ENCODE results near the gene AGAP2. TPM values are rescaled to one million over a fixed set of nuclear protein-coding genes. Genes with fewer than 3 reads are reported as not detected.

The AGAP2 gene
- total and polyA plus RNA-seq, 9 of the 15 experiments (the other 6 are each of a cell fraction or from before 2014, with no cell fraction given) = 0.04 to 0.77 (median 0.28) TPM; not detected in 1

- TF ChIP-seq, protein P1, sequence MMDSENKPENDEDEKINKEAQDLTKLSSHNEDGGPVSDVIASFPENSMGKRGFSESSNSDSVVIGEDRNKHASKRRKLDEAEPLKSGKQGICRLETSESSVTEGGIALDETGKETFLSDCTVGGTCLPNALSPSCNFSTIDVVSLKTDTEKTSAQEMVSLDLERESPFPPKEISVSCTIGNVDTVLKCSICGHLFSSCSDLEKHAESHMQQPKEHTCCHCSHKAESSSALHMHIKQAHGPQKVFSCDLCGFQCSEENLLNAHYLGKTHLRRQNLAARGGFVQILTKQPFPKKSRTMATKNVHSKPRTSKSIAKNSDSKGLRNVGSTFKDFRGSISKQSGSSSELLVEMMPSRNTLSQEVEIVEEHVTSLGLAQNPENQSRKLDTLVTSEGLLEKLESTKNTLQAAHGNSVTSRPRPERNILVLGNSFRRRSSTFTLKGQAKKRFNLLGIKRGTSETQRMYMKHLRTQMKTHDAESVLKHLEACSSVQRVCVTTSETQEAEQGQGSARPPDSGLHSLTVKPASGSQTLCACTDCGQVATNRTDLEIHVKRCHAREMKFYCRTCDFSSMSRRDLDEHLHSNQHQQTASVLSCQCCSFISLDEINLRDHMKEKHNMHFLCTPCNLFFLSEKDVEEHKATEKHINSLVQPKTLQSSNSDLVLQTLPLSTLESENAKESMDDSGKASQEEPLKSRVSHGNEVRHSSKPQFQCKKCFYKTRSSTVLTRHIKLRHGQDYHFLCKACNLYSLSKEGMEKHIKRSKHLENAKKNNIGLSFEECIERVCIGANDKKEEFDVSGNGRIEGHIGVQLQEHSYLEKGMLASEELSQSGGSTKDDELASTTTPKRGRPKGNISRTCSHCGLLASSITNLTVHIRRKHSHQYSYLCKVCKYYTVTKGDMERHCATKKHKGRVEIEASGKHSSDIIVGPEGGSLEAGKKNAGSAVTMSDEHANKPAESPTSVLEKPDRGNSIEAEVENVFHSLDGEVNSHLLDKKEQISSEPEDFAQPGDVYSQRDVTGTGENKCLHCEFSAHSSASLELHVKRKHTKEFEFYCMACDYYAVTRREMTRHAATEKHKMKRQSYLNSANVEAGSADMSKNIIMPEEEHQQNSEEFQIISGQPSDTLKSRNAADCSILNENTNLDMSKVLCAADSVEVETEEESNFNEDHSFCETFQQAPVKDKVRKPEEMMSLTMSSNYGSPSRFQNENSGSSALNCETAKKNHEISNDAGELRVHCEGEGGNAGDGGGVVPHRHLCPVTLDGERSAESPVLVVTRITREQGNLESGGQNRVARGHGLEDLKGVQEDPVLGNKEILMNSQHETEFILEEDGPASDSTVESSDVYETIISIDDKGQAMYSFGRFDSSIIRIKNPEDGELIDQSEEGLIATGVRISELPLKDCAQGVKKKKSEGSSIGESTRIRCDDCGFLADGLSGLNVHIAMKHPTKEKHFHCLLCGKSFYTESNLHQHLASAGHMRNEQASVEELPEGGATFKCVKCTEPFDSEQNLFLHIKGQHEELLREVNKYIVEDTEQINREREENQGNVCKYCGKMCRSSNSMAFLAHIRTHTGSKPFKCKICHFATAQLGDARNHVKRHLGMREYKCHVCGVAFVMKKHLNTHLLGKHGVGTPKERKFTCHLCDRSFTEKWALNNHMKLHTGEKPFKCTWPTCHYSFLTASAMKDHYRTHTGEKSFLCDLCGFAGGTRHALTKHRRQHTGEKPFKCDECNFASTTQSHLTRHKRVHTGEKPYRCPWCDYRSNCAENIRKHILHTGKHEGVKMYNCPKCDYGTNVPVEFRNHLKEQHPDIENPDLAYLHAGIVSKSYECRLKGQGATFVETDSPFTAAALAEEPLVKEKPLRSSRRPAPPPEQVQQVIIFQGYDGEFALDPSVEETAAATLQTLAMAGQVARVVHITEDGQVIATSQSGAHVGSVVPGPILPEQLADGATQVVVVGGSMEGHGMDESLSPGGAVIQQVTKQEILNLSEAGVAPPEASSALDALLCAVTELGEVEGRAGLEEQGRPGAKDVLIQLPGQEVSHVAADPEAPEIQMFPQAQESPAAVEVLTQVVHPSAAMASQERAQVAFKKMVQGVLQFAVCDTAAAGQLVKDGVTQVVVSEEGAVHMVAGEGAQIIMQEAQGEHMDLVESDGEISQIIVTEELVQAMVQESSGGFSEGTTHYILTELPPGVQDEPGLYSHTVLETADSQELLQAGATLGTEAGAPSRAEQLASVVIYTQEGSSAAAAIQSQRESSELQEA (IDR thresholded peaks at IDR 0.05; ENCODE audit: low read depth) = no peak
- TF ChIP-seq THRAP3 (IDR thresholded peaks at IDR 0.05; ENCODE audit: borderline replicate concordance) (no peak), ETS1 (conservative IDR thresholded peaks at IDR 0.05; ENCODE audit: control insufficient read depth, low read depth, low read length) (peak; percentile 60), FUS (optimal IDR thresholded peaks at IDR 0.05; ENCODE audit: low read depth, low read length) (no peak), SIX5 (IDR thresholded peaks at IDR 0.05; ENCODE audit: borderline replicate concordance in 1 of 2, insufficient read depth in 1 of 2, low read depth in 1 of 2, low read length in 2 of 2) (no peak), CXXC5 (CRISPR knock-in tag; IDR thresholded peaks at IDR 0.05) (peak; percentile 99), RNF2 (IDR thresholded peaks at IDR 0.05) (peak; percentile 54; the same call in 1 of the 2 replicates), POLR2A (conservative IDR thresholded peaks at IDR 0.05) (peak; percentile 97), GTF2F1 (IDR thresholded peaks at IDR 0.05; ENCODE audit: low read depth, low read length) (peak; percentile 66), RFX1 (IDR thresholded peaks at IDR 0.05) (no peak), PML (IDR thresholded peaks at IDR 0.05; ENCODE audit: low read length) (peak; percentile 65; the same call in 1 of the 2 replicates), CTBP1 (IDR thresholded peaks at IDR 0.05; ENCODE audit: borderline replicate concordance) (peak; percentile 80), COPS2 (conservative IDR thresholded peaks at IDR 0.05) (no peak), ZNF143 (CRISPR knock-in tag; IDR thresholded peaks at IDR 0.05) (no peak), ZKSCAN1 (IDR thresholded peaks at IDR 0.05; ENCODE audit: low read depth, low read length) (peak; percentile 32; the same call in 1 of the 2 replicates), SIN3A (IDR thresholded peaks at IDR 0.05; ENCODE audit: borderline replicate concordance in 2 of 2, control insufficient read depth in 1 of 2, low read depth in 2 of 2, low read length in 2 of 2) (peak; percentile 98 to 99), NFIX (CRISPR knock-in tag; IDR thresholded peaks at IDR 0.05; ENCODE audit: low read depth) (no peak), PCBP2 (IDR thresholded peaks at IDR 0.05; ENCODE audit: low read depth, low read length, poor library complexity, severe bottlenecking) (no peak), ZFP36 (IDR thresholded peaks at IDR 0.05; ENCODE audit: low read depth, low read length, partially characterized antibody) (no peak)
Measured at GRCh38 chr12:57771873-57772428, 33.4 kb upstream of the AGAP2 start, which contains the start of gene METTL1 (continued).
